ENCODE results near the gene HIGD1B. TPM values are rescaled to one million over a fixed set of nuclear protein-coding genes. Genes with fewer than 3 reads are reported as not detected.

The HIGD1B gene
- total and polyA plus RNA-seq, 2 of the 4 experiments (the other 2 are of a cell fraction): not detected

DNA sequence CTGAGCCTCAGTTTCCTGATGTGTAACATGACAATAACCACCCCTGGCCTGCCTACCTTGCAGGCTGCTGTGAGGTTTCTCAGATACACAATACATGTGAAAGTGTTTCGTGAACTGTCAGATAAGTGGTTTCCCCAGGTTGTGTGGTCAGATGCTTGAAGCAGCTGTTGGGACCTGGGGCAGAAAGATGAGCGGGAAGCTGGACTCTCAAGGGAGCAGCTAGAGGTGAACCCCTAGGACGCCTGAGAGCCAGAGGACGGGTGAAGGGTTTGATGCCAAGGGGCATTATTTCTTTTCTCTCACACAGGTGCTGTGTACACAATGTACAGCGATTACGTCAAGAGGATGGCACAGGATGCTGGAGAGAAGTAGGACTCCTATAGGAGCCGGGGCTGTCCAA is 2.3 kb downstream of the HIGD1B start:
- no peak overlapping the region for H4K91ac ChIP-seq (ENCODE audit: insufficient read depth, low read depth, low read length)
- H4K5ac ChIP-seq (ENCODE audit: low read depth, low read length): no peak overlapping the region
- peaks cover 2% of the 10 kb centered on the region; the same call in 1 of the 2 replicates for H3K4me1 ChIP-seq (ENCODE audit: control insufficient read depth, insufficient read depth, low read length)
- ChIA-PET CTCF (no interaction called here), POLR2A (ENCODE audit: unreplicated experiment) (no interaction called here)
- peaks cover 42% of the 10 kb centered on the region for H3K36me3 ChIP-seq (ENCODE audit: control insufficient read depth, insufficient read depth, low read length)
- H3K56ac ChIP-seq (ENCODE audit: extremely low read depth, insufficient read depth, low read length): no peak overlapping the region
- no peak overlapping the region for H3K4me2 ChIP-seq (ENCODE audit: low read depth, low read length)
- H4K8ac ChIP-seq (ENCODE audit: low read depth in 2 of 2, low read length in 2 of 2): no peak overlapping the region
- 100% methylated on average over 1 of the region's 7 CpGs; no CpG with 5 or more reads in 1 of the 2 experiments for WGBS, 2 experiments (ENCODE audit: extremely low coverage in 2 of 2, insufficient read length in 1 of 2)
- H3K27ac ChIP-seq (ENCODE audit: insufficient read depth, low read length): no peak overlapping the region
- TF ChIP-seq MXI1 (IDR thresholded peaks at IDR 0.05; ENCODE audit: borderline replicate concordance, low read depth, low read length): no peak
- no peak for TF ChIP-seq MAFK (IDR thresholded peaks at IDR 0.05; ENCODE audit: low read depth, low read length)
- TF ChIP-seq POLR2A (IDR thresholded peaks at IDR 0.05; ENCODE audit: low read depth, low read length): no peak
- no peak for TF ChIP-seq RFX5 (IDR thresholded peaks at IDR 0.05; ENCODE audit: low read depth, low read length)
- TF ChIP-seq, protein P1, sequence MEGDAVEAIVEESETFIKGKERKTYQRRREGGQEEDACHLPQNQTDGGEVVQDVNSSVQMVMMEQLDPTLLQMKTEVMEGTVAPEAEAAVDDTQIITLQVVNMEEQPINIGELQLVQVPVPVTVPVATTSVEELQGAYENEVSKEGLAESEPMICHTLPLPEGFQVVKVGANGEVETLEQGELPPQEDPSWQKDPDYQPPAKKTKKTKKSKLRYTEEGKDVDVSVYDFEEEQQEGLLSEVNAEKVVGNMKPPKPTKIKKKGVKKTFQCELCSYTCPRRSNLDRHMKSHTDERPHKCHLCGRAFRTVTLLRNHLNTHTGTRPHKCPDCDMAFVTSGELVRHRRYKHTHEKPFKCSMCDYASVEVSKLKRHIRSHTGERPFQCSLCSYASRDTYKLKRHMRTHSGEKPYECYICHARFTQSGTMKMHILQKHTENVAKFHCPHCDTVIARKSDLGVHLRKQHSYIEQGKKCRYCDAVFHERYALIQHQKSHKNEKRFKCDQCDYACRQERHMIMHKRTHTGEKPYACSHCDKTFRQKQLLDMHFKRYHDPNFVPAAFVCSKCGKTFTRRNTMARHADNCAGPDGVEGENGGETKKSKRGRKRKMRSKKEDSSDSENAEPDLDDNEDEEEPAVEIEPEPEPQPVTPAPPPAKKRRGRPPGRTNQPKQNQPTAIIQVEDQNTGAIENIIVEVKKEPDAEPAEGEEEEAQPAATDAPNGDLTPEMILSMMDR (conservative IDR thresholded peaks at IDR 0.05; ENCODE audit: low read depth, low read length): no peak
- TF ChIP-seq NFE2L2 (IDR thresholded peaks at IDR 0.05; ENCODE audit: low read depth, low read length): no peak
- TF ChIP-seq CHD1 (IDR thresholded peaks at IDR 0.05; ENCODE audit: low read depth, low read length): no peak
- no peak for TF ChIP-seq BHLHE40 (IDR thresholded peaks at IDR 0.05; ENCODE audit: low read depth, low read length)
- no peak for TF ChIP-seq RAD21 (IDR thresholded peaks at IDR 0.05; ENCODE audit: low read length)
- TF ChIP-seq, protein P2, sequence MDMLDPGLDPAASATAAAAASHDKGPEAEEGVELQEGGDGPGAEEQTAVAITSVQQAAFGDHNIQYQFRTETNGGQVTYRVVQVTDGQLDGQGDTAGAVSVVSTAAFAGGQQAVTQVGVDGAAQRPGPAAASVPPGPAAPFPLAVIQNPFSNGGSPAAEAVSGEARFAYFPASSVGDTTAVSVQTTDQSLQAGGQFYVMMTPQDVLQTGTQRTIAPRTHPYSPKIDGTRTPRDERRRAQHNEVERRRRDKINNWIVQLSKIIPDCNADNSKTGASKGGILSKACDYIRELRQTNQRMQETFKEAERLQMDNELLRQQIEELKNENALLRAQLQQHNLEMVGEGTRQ (IDR thresholded peaks at IDR 0.05; ENCODE audit: low read depth, low read length): no peak
- TF ChIP-seq SMC3 (IDR thresholded peaks at IDR 0.05; ENCODE audit: low read depth, low read length): no peak
- H2AK5ac ChIP-seq (ENCODE audit: low read depth, low read length): no peak overlapping the region
- no peak overlapping the region for H2AFZ ChIP-seq (replicated peaks; ENCODE audit: low read length, poor library complexity)
- no peaks in the 10 kb centered on the region for H4K20me1 ChIP-seq (ENCODE audit: insufficient read depth, low read length)
- no TSS peak for BruUV-seq (replicated peaks)
- no peak overlapping the region for H2BK120ac ChIP-seq (ENCODE audit: low read depth, low read length)
- dilution Hi-C loops (cut with HindIII; ENCODE audit: low sequenced_read_pairs, unreplicated experiment) (no loop called here), in situ Hi-C loops (cut with MboI; ENCODE audit: low sequenced_read_pairs) (no loop called here), intact Hi-C loops (cut with micrococcal nuclease) (no loop called here)
- no peak overlapping the region for H3K18ac ChIP-seq (ENCODE audit: low read depth, low read length)
- no peak overlapping the region for H3K23ac ChIP-seq (ENCODE audit: low read depth, low read length)
- no peak overlapping the region for H2AK9ac ChIP-seq (replicated peaks; ENCODE audit: low read depth, low read length, poor library complexity)
- no peaks in the 10 kb centered on the region; a peak in 1 of 4 replicates for H3K79me1 ChIP-seq (ENCODE audit: low read depth in 1 of 2, low read length in 2 of 2)
- no peak overlapping the region for H2BK5ac ChIP-seq (ENCODE audit: low read depth, low read length, poor library complexity, severe bottlenecking)
- H2BK15ac ChIP-seq (ENCODE audit: low read depth, low read length): no peak overlapping the region
- no peaks in the 10 kb centered on the region for H3K9me3 ChIP-seq (ENCODE audit: control insufficient read depth, insufficient read depth, low read length)
- ATAC-seq (ENCODE audit: low read depth) (no peak), DNase-seq (no peak)
- no peak overlapping the region for H3K14ac ChIP-seq (replicated peaks; ENCODE audit: low read depth, low read length)
- H3K9me1 ChIP-seq (ENCODE audit: insufficient read depth, low read length): peaks cover 7% of the 10 kb centered on the region
- H2BK20ac ChIP-seq (ENCODE audit: low read depth, low read length): no peak overlapping the region
- no peak overlapping the region for H3K4me3 ChIP-seq (ENCODE audit: insufficient read depth, low read depth, low read length)
- H3K4ac ChIP-seq (ENCODE audit: low read depth, low read length): no peak overlapping the region
- H3K27me3 ChIP-seq (ENCODE audit: control insufficient read depth, insufficient read depth, low read length): no peaks in the 10 kb centered on the region
- no peak overlapping the region for H3K9ac ChIP-seq (ENCODE audit: low read depth, low read length)

All from IMR-90 (cell line).